Cardiac muscle cell (in vitro differentiated cells and primary cell): ENCODE data around the gene RTL10. TPM values are rescaled to one million over a fixed set of nuclear protein-coding genes. Genes with fewer than 3 reads are reported as not detected.

ENCODE experiments used
- DNase-seq, 2 donors: peaks; one replicate each; pipeline versions ENCODE4 v3.0.0 to v3.0.0-alpha.2; 2010 to 2017; ENCODE audit warnings: low read depth in 1 of 2, low spot score in 1 of 2
- H3K27ac ChIP-seq: fragments of 200-600 bp; sonication (generic); 2 replicates; pipeline ENCODE4 v1.5.1; 2016
- H3K27me3 ChIP-seq: fragments of 200-600 bp; sonication (generic); 2 replicates; pipeline ENCODE4 v1.6.0; 2016; ENCODE audit warnings: control low read depth
- H3K36me3 ChIP-seq: fragments of 200-600 bp; sonication (generic); 2 replicates; pipeline ENCODE4 v1.5.1; 2016; ENCODE audit warnings: control low read depth
- H3K4me1 ChIP-seq: fragments of 200-600 bp; sonication (generic); 2 replicates; pipeline ENCODE4 v1.8.1; 2017; ENCODE audit warnings: low read depth, mild to moderate bottlenecking, mixed run types
- H3K4me3 ChIP-seq: fragments of 200-600 bp; sonication (generic); 2 replicates; pipeline ENCODE4 v1.5.1; 2016; ENCODE audit warnings: mild to moderate bottlenecking
- H3K9me3 ChIP-seq: fragments of 200-600 bp; sonication (generic); 2 replicates; pipeline ENCODE4 v1.5.1; 2017; ENCODE audit warnings: low read depth, mild to moderate bottlenecking, control low read depth
- CTCF ChIP-seq: IDR thresholded peaks from 2 replicates; pipeline ENCODE4 v1.5.1; 2012; ENCODE audit warnings: low read depth, mild to moderate bottlenecking, low read length
- polyA plus RNA-seq: library from polyadenylated mRNA; unstranded; fragments of >200 nt; fragmentation: Nextera tagmentation; extraction: Ambion mirVana; gene quantifications from 2 replicates; pipeline ENCODE4 v1.2.1, GENCODE V29; 2016
- total RNA-seq: library from RNA; depleted of rRNA; stranded (reverse); fragments of >200 nt; gene quantifications from 2 replicates; pipeline ENCODE4 v1.2.3, GENCODE V29; 2016

The RTL10 gene
- total and polyA plus RNA-seq, 2 experiments from 2014 or later = 11.9 to 20.9 TPM

GRCh38 chr22:19871845-19872778, 17.4 kb upstream of the RTL10 start:
- no peak for DNase-seq
- Histone ChIP-seq H3K36me3 (no peaks in the 10 kb centered on the region), H3K27ac (no peak overlapping the region), H3K9me3 (no peaks in the 10 kb centered on the region), H3K27me3 (no peaks in the 10 kb centered on the region), H3K4me3 (no peak overlapping the region), H3K4me1 (peaks cover 15% of the 10 kb centered on the region)
- no peak for TF ChIP-seq CTCF

- Histone ChIP-seq H3K36me3 (no peaks in the 10 kb centered on the region), H3K9me3 (no peaks in the 10 kb centered on the region), H3K27ac (no peak overlapping the region), H3K4me1 (peaks cover 15% of the 10 kb centered on the region), H3K4me3 (no peak overlapping the region), H3K27me3 (no peaks in the 10 kb centered on the region)
- no peak for DNase-seq
- TF ChIP-seq CTCF = no peak
These were observed 16.6 kb upstream of the RTL10 start for GRCh38 chr22:19871023-19871844.

GRCh38 chr22:19870153-19871022, 15.7 kb upstream of the RTL10 start:
- Histone ChIP-seq H3K36me3 (no peaks in the 10 kb centered on the region), H3K4me3 (no peak overlapping the region), H3K9me3 (no peaks in the 10 kb centered on the region), H3K27me3 (no peaks in the 10 kb centered on the region), H3K27ac (no peak overlapping the region), H3K4me1 (peaks cover 15% of the 10 kb centered on the region)
- DNase-seq = no peak
- TF ChIP-seq CTCF = no peak

DNA sequence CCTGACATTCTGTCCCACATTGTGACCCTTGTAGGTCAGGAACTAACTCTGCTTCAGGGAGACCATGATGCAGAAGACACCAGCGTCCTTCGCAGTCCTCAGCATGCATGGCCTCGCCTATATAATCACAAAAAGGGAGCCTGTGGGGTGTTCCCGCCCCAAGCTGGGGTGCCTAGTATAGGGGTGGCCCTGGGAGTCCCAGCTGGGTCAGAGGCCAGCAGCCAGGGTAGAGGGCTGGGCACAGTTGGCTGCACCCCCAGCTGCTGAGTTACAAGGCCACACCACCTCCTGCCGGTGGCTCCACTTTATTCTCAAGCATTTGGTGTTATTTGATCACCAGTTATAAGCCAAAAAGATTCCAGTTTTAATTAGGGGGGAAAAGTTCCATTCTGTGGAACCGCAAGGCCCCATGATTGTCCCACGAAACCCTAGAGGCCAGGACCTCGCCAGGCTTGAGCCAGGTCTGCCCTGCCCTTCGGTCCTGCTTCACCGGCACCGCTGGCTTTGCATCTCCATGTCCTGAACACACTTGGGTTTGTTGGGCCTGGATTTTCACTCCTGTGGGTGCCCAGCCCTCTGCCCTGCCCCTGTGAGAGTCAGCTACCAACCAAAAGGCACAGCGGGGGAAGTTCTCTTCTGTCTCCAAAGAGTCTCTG, 15.0 kb upstream of the RTL10 start:
- H3K9me3 ChIP-seq = no peaks in the 10 kb centered on the region
- H3K4me3 ChIP-seq = no peak overlapping the region
- H3K4me1 ChIP-seq = peaks cover 7% of the 10 kb centered on the region
- H3K27ac ChIP-seq = no peak overlapping the region
- no peaks in the 10 kb centered on the region for H3K36me3 ChIP-seq
- H3K27me3 ChIP-seq = no peaks in the 10 kb centered on the region
- DNase-seq = no peak
- no peak for TF ChIP-seq CTCF
